OCI-LY3 (cell line): ENCODE data around the gene BUB1.

ENCODE experiments used
- EZH2phosphoT487 ChIP-seq: fragments of 200-600 bp; shearing (Covaris generic); IDR thresholded peaks from 2 replicates; pipeline ENCODE4 v1.6.1; 2018; ENCODE audit warnings: antibody characterized with exemption, mixed run types, low read depth
- TF ChIP-seq, protein P1 (sequence below): fragments of 200-600, 300-600 bp; sonication (generic); IDR thresholded peaks from 2 replicates; pipeline ENCODE4 v1.5.1; 2014; ENCODE audit warnings: antibody characterized with exemption, low read length, low read depth

DNA sequence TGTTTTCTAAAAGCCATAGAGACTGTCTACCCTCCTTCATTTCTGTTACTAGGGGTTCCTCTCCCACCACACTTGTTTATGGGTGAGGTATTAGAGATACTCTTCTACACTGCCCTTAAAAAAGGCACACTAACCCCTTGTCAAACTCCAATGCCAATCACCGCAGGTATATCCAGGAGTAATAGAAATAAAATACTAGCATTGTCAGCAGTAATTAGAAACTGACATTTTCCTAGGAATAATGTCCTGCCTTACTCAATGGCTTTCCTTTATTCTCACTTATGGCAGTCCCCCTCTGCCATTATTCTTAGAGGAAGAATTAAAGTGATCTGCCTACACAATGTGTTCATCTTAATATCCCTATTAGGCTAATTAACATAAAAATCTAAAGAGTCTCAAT lies 5.0 kb upstream of the BUB1 start:
- TF ChIP-seq, protein P1, sequence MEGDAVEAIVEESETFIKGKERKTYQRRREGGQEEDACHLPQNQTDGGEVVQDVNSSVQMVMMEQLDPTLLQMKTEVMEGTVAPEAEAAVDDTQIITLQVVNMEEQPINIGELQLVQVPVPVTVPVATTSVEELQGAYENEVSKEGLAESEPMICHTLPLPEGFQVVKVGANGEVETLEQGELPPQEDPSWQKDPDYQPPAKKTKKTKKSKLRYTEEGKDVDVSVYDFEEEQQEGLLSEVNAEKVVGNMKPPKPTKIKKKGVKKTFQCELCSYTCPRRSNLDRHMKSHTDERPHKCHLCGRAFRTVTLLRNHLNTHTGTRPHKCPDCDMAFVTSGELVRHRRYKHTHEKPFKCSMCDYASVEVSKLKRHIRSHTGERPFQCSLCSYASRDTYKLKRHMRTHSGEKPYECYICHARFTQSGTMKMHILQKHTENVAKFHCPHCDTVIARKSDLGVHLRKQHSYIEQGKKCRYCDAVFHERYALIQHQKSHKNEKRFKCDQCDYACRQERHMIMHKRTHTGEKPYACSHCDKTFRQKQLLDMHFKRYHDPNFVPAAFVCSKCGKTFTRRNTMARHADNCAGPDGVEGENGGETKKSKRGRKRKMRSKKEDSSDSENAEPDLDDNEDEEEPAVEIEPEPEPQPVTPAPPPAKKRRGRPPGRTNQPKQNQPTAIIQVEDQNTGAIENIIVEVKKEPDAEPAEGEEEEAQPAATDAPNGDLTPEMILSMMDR: no peak
- no peak for TF ChIP-seq EZH2phosphoT487
